ENCODE results near the gene RPS6KA5.

The RPS6KA5 gene

DNA sequence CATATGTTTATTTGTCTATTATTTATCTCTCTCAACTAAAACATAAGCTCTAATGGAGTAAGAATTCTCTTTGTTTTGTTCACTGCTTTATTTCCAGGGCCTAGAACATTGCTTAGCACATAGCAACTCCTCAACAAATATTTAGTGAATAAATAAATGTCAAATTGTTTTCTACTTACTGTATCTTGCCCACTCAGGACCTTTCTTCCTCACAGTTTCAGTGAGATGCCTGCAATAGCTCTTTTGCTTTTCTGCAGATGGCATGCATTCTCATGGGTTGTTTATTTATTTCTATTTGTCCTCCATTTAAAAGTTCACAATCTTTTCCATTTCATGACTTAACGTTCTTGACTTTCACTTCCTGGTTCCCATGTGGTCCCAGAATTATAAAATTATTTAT is 149.3 kb downstream of the RPS6KA5 start:
- no peak for ATAC-seq
- Mint-ChIP-seq H3K4me3 (no peak overlapping the region), H3K9me3 (no peaks in the 10 kb centered on the region), H3K27ac (peak overlapping the region in 1 of 2 donors; percentile 13), H3K4me1 (peaks cover 33% of the 10 kb centered on the region), H3K27me3 (no peaks in the 10 kb centered on the region)
- DNase-seq, result no peak

DNA sequence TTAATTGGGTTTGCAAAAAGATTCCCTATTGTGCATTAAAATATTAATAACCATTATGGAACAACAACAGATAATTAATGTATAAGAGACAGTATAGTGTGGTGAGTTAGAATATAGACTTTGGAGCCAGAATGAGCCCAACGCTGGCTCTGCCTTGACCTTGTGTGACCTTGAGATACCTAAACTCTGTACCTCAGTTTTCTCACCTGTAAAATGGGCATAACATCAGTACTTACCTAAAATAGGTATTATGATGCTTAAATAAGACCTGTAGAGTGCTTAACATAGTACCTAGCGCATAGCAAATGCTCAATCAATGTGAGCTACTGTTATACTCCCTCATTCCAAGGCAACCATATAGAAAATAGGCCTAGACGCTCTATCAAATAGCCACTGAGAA is 153.3 kb downstream of the RPS6KA5 start:
- peaks cover 44% of the 10 kb centered on the region for H3K4me1 Mint-ChIP-seq
- no peaks in the 10 kb centered on the region for H3K9me3 Mint-ChIP-seq
- no peak for ATAC-seq
- H3K27ac Mint-ChIP-seq, result no peak overlapping the region
- H3K4me3 Mint-ChIP-seq, result no peak overlapping the region
- DNase-seq, result no peak
- no peaks in the 10 kb centered on the region for H3K27me3 Mint-ChIP-seq

DNA sequence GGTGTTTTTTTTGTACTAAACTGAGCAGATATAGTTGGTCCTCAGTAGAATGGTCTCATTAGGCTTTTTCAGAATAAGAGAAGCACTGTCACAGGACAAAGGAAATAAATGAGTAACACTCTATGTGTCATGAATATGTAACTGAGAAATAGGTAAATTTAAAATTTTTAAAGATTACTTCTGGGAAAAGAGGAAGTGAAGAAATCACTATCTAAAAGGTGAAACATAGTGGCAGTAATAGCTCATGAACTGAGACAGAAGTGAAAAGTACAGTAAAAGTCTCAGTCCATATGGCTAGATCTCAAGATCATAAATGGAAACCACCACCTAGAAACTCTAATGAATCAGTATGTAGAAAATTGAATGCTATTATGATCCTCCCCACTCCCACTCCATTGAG is 154.9 kb downstream of the RPS6KA5 start:
- DNase-seq (no peak), ATAC-seq (peak; percentile 95)
- Mint-ChIP-seq H3K27me3 (no peaks in the 10 kb centered on the region), H3K4me3 (peak overlapping the region; percentile 47 to 49), H3K27ac (peak overlapping the region; percentile 90 to 97), H3K4me1 (peaks cover 38% of the 10 kb centered on the region), H3K9me3 (no peaks in the 10 kb centered on the region)

DNA sequence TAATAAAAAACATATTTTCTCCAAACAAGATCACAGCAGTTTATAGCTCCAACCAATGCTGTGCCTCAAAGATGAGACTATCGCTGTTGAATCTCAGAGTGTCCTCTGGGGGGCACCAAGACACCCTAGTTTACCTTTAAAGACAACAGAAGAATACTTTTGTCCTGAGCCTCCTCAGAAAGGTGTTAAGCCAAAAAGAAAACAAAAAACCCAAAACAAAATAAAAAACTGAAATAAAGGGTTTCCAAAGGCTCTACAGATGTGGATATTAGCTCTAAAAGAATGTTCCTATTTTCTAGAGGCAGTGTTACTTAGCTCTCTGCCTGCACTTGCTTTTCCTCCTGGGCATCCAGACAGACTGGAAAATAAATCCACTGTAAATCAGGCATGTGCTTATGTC is 157.3 kb downstream of the RPS6KA5 start:
- ATAC-seq (peak; percentile 80), DNase-seq (peak; percentile 48 to 62)
- no peak overlapping the region for H3K4me3 Mint-ChIP-seq
- no peaks in the 10 kb centered on the region for H3K9me3 Mint-ChIP-seq
- peaks cover 36% of the 10 kb centered on the region for H3K4me1 Mint-ChIP-seq
- H3K27me3 Mint-ChIP-seq, result no peaks in the 10 kb centered on the region
- H3K27ac Mint-ChIP-seq, result no peak overlapping the region

DNA sequence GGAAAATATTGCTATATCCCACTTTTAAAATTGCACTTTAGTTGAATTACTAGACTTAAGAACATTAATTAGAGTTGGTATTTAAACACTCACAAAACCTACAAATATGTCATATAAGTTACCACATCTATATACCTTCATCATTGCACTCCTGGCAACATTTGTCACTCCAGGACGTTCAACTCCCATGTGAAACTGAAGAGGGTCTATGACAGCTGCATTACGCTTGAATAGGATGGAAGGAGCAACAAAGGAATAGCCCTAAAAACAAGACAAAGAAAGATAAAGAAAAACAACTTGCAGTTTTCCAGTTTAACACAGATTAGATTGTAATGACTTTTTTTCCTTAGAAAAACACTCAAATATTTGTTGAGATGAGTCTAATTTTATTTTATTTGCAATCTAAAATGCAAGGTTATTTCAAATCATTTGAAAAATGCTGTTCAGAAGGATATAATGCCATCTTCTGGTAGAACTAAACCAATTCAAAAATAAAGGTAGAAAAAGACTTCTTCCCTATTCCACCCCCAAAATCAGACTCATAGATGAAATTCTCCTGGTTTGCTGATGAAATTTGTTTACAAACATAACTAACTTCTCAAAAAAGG is 159.9 kb downstream of the RPS6KA5 start:
- H3K9me3 Mint-ChIP-seq, result no peaks in the 10 kb centered on the region
- H3K27ac Mint-ChIP-seq, result no peak overlapping the region
- DNase-seq, result no peak
- ATAC-seq, result no peak
- H3K4me1 Mint-ChIP-seq, result peaks cover 23% of the 10 kb centered on the region
- H3K27me3 Mint-ChIP-seq, result no peaks in the 10 kb centered on the region
- no peak overlapping the region for H3K4me3 Mint-ChIP-seq

DNA sequence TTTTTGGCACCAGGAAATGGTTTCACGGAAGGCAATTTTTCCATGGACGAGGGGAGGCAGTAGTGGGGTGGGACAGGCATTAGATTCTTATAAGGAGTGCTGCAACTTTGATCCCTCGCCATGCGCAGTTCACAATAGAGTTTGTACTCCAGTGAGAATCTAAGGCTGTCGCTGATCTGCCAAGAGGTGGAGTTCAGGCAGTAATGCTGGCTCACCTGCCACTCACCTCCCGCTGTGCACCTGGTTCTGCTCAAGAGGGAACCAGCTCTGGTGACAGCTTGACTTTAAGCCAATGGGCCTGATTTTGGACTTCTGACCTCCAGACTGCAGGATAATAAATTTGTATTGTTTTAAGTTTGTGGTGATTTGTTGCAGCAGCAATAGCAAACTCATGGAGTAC is 163.4 kb downstream of the RPS6KA5 start:
- H3K27ac Mint-ChIP-seq, result no peak overlapping the region
- ATAC-seq (no peak), DNase-seq (no peak)
- H3K4me1 Mint-ChIP-seq, result peaks cover 6% of the 10 kb centered on the region
- no peaks in the 10 kb centered on the region for H3K9me3 Mint-ChIP-seq
- H3K4me3 Mint-ChIP-seq, result no peak overlapping the region
- no peaks in the 10 kb centered on the region for H3K27me3 Mint-ChIP-seq

DNA sequence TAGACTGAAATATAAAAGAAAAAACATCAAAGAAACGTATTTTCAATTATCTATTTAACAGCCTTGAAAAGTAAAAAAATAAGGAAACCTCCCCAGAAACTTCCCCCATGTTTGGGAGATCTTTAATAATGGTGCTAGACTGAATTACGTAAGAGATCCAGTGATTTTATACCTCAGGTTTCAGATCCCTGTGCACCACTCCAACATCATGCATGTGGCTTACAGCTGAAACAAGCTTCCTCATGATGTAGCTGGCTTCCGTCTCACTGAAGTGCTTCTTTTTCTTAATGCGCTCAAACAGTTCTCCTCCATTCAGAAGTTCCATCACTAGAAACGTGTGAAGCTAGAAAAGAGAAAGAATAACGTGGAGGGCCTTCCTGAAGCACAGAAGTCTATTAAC is 166.2 kb downstream of the RPS6KA5 start:
- Mint-ChIP-seq H3K9me3 (no peaks in the 10 kb centered on the region), H3K27ac (no peak overlapping the region), H3K4me3 (no peak overlapping the region), H3K27me3 (no peaks in the 10 kb centered on the region), H3K4me1 (peaks cover 5% of the 10 kb centered on the region)
- ATAC-seq (no peak), DNase-seq (no peak)

DNA sequence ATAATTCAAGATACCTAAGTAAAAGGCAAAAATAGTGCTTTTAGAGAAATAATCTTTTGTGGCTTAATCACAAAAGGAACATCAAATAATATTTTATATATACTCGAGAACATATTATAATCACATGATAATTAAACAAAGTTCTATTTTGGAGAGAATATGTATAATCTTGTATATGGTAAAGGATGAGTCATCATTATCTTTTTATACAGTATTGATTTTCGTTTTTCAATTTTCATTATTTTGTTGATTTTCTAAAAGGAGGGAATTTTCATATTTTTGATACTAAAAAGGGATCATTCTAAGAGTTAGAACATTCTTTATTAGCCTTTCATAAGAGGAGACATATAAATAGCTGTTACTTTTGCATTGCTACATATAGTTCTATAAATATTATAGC is 166.9 kb downstream of the RPS6KA5 start:
- no peak for DNase-seq
- H3K4me3 Mint-ChIP-seq, result no peak overlapping the region

DNA sequence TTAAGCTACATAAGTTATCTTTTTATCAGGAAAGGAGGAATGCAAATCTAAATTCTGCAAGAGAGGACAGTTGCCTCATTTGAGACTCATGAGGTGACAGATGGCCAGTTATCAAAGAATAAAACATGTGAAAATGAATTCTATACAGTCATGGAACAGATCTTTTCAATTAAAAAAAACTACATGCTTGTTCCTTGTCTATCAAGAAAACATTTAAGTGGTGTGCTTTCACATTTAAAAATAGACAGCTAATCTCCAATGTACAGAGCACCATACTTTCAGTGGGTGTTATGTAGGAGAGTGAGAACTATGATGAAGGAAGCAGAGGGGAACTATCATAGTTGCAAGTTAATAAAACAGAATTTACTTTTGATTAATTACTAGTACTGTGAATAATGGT is 167.5 kb downstream of the RPS6KA5 start:
- Mint-ChIP-seq H3K27ac (peak overlapping the region in 1 of 2 donors; percentile 57), H3K4me3 (no peak overlapping the region), H3K9me3 (no peaks in the 10 kb centered on the region), H3K27me3 (no peaks in the 10 kb centered on the region), H3K4me1 (no peaks in the 10 kb centered on the region)
- ATAC-seq, result no peak
- DNase-seq, result no peak

More for the DNA sequence above, 166.9 kb downstream of the RPS6KA5 start:
- no peak for ATAC-seq
- Mint-ChIP-seq H3K27me3 (no peaks in the 10 kb centered on the region), H3K4me1 (no peaks in the 10 kb centered on the region), H3K9me3 (no peaks in the 10 kb centered on the region), H3K27ac (no peak overlapping the region)

DNA sequence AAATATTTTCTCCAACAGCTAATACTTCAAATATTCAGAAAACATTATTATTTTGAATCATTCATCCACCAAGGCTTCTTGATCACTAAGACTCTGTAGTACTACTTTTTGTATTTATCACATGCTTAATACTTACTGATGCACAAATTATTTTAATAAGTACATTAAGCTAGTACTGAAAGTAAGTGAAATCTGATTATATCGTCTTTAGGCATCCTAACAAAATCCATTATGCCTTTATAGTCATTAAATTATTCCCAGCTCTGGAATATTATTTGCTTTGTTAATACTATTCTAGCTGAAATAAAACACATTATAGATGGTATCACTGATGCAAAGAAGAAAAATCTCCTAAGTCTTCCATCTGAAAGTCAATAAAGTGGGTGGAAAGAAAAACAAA is 169.1 kb downstream of the RPS6KA5 start:
- DNase-seq (no peak), ATAC-seq (no peak)
- Mint-ChIP-seq H3K4me3 (no peak overlapping the region), H3K9me3 (no peaks in the 10 kb centered on the region), H3K27me3 (no peaks in the 10 kb centered on the region), H3K27ac (no peak overlapping the region), H3K4me1 (no peaks in the 10 kb centered on the region)

DNA sequence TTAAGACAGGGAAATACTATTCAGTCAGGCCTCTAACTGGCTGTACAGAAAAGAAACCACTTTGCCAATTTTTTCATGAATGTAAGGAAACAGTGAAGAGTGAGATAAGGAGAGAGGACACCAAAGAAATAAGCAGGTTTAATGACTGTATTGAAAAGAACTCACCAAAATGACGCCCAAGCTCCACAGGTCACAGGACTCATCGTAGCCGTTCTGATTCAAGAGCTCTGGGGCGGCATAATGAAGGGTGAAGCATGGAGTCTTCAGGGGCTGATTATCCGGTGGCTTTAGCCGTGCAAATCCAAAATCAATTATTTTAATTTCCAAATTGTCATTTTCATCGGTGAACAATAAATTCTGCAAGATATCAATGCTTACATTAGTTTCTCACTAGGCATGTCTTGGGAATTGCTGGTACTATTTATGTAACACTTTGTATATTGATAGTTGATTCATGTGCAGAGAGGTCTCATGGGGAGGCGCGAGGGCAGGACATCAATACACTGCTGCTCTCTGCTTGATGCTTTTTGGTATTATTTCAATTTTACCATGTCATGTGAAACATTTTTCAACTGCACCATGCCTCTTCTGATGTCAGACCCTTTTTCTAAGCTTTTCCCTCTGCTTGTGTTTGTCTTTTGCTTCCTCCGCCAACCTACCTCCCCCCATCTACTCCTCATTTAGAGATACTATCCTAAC is 170.0 kb downstream of the RPS6KA5 start:
- H3K4me3 Mint-ChIP-seq, result no peak overlapping the region
- no peak for DNase-seq
- H3K27me3 Mint-ChIP-seq, result no peaks in the 10 kb centered on the region

DNA sequence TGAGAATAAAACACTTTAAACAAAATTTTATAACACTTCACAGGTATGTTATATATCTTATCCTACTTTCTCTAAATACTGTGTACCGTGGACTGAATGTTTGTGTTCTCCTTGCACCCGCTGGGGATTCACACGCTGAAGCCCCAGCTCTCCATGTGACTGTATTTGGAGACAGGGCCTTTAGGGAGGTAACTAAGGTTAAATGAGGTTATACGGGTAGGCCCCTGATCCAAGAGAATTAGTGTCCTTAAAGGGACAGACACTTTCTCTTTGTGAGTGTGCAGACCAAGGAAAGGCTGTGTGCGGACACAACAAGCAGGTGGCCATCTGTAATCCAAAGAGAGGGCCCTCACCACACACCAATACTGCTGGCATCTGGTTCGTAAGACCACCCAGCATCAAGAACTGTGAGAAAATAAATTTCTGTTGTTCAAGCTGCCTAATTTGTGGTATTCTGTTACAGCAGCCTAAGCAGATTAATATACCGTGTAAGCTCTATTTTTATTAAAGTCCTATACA is 174.1 kb downstream of the RPS6KA5 start:
- Mint-ChIP-seq H3K4me1 (no peaks in the 10 kb centered on the region), H3K4me3 (no peak overlapping the region), H3K27me3 (no peaks in the 10 kb centered on the region), H3K9me3 (no peaks in the 10 kb centered on the region), H3K27ac (no peak overlapping the region)
- DNase-seq (no peak), ATAC-seq (no peak)

More for the DNA sequence above, 170.0 kb downstream of the RPS6KA5 start:
- no peak overlapping the region for H3K27ac Mint-ChIP-seq
- no peaks in the 10 kb centered on the region for H3K4me1 Mint-ChIP-seq
- H3K9me3 Mint-ChIP-seq, result no peaks in the 10 kb centered on the region
- ATAC-seq, result no peak

DNA sequence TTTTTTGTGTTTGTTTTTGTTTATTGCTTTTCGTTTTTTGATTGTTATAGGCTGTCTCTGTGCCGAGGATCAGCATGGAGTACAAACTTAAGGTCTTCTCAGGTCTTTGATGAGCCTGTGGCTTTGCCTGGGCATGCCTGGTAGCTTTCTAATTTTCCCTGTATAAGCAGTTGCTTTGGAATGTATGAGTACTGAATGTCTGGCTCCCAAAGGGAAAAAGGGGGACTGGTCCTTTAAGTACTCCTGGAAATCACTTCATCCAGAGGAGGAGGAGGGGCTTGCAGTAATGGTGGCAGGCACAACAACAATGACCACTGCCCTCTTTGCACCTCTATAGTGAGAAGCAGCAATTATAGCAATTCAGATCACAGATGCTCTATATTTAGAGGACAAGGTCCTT is 176.7 kb downstream of the RPS6KA5 start:
- Mint-ChIP-seq H3K27ac (peak overlapping the region in 1 of 2 donors; percentile 55), H3K4me3 (no peak overlapping the region), H3K4me1 (no peaks in the 10 kb centered on the region), H3K9me3 (no peaks in the 10 kb centered on the region), H3K27me3 (no peaks in the 10 kb centered on the region)
- DNase-seq (no peak), ATAC-seq (no peak)

DNA sequence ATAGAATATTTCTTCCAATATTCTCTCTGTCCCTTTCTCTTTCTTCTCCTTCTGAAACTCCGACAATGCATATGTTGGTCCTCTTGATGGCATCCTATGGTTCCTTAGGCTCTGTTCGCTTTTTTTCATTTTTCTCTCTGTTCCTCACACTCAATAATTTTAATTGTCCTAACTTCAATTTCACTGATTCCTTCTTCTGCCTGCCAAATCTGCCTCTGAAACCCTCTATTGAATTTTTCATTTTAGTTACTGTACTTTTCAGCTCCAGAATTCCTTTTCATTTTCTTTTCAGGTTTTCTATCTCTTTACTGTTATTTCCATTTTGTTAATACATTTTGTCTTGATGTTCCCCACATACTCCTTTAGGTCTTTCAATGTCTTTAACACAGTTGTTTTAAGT is 177.2 kb downstream of the RPS6KA5 start:
- Mint-ChIP-seq H3K9me3 (no peaks in the 10 kb centered on the region), H3K27me3 (no peaks in the 10 kb centered on the region), H3K4me3 (no peak overlapping the region), H3K27ac (no peak overlapping the region), H3K4me1 (no peaks in the 10 kb centered on the region)
- no peak for DNase-seq
- ATAC-seq, result no peak

DNA sequence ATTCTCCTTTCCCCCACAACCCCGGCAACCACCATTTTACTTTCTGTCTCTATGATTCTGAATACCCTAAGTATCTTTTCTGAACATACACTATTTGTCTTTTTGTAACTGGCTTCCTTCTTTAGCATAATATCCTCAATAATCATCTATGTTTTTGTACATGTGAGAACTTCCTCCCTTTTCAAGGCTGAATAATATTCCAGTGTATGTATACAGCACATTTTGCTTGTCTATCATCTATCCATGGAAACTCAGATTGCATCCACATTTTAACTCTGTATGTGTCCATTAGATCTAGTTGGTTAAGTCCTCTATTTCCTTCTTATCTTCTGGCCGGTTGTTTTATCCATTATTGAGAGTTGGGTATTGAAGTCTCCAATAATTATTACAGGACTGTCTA is 180.2 kb downstream of the RPS6KA5 start:
- ATAC-seq (no peak), DNase-seq (no peak)
- H3K27me3 Mint-ChIP-seq, result no peaks in the 10 kb centered on the region
- H3K4me3 Mint-ChIP-seq, result no peak overlapping the region
- no peak overlapping the region for H3K27ac Mint-ChIP-seq
- no peaks in the 10 kb centered on the region for H3K4me1 Mint-ChIP-seq
- no peaks in the 10 kb centered on the region for H3K9me3 Mint-ChIP-seq

DNA sequence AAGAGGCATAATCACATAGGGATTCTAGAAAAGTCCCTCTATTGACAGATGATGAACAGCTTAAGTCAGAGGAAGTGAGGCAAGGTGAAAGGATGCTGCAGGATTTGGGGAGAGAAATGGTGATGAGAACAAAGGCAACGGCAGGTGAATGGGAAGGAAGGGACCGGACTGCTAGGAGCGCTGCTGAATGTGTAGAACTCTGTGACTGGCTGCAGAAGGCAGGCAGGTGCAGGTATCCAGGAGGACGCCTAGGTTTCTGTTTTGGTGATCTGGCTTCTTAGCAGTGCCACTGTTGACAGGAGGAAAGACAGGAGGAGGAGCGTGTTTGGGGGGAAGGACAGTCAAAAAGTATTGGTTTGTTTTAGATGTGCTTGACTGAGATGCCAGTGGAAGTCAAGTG is 185.8 kb downstream of the RPS6KA5 start:
- H3K4me3 Mint-ChIP-seq, result no peak overlapping the region
- H3K27me3 Mint-ChIP-seq, result no peaks in the 10 kb centered on the region
- DNase-seq (no peak), ATAC-seq (no peak)
- H3K9me3 Mint-ChIP-seq, result no peaks in the 10 kb centered on the region
- H3K27ac Mint-ChIP-seq, result no peak overlapping the region
- peaks cover 8% of the 10 kb centered on the region for H3K4me1 Mint-ChIP-seq
